GM12873 (cell line): ENCODE data around the gene ARHGAP1.

Experiments
- CTCF ChIP-seq: IDR thresholded peaks from 2 replicates; pipeline ENCODE4 v1.5.1; 2012; ENCODE audit warnings: low read depth, mild to moderate bottlenecking, moderate library complexity, low read length, control low read depth; ENCODE audit not compliant: insufficient read depth; ENCODE audit errors: missing control alignments

Gene ARHGAP1

GRCh38 chr11:46668480-46669085 is 31.8 kb downstream of the ARHGAP1 start:
- no peak for TF ChIP-seq CTCF

DNA sequence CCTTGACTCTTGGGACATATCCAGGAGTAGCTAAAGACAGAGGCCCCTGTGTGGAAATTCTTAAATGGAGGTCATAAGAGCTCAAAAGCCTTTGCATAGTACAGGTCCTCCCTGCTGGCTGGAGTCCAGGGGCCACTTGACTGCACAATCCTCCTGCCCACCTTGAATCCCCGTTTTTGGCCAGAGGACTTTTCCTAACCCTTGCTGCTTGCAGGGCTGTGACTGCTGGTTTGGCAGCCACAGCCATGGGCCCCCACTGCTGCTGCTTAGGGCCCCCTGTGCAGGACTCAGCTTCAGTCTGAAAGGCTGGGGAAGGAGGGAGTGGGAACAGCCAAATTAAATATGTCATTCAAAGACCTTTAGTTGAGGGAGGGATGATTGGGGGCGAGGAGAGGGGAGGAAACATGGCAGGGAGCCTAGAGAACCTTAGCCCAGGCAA is 33.4 kb downstream of the ARHGAP1 start:
- no peak for TF ChIP-seq CTCF

- no peak for TF ChIP-seq CTCF
Measured at GRCh38 chr11:46666516-46666915, 33.9 kb downstream of the ARHGAP1 start.

DNA sequence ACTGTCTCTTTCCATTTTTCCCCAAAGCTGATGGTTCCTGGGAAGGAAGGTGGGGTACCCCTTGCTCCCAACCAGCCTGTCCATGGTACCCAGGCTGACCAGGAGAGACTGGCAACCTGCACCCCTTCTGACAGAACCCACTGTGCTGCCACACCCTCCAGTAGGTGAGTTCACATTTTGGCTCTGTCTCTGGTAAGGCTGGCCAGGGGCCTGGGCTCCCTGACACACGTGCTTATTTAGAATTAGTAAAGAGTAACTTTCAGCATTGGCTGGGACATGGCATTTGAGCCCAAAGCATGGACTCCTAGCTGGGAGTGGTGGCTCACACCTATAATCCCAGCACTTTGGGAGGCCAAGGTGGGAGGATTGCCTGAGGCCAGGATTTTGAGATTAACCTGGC is 35.1 kb downstream of the ARHGAP1 start:
- TF ChIP-seq CTCF = no peak

DNA sequence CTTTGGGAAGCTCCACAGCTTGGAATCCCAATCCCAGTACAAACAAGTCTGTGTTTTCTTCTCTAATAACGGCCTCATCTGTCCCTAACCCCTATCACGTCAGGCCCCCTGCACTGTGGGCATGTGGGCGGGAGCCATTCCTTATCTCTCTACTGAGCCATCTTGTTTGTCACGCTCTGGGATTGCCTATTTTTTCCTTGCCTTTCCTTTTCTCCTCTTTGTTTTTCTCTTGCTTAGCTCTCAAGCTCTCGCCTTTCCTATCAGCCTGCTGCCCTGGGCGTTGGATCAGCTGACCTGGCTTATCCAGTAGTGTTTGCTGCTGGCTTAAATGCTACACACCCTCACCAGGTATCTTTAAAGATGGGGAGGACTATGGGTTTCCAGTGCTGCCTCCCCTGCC is 35.8 kb downstream of the ARHGAP1 start:
- no peak for TF ChIP-seq CTCF

- no peak for TF ChIP-seq CTCF
Measured at GRCh38 chr11:46663277-46663940, 37.0 kb downstream of the ARHGAP1 start.

- TF ChIP-seq CTCF = no peak
Measured at GRCh38 chr11:46662366-46662765, 38.1 kb downstream of the ARHGAP1 start.
